ENCODE measurements around the gene OSER1.
A peak's percentile ranks its signal among the peaks of the same experiment; 100 is the strongest.

Gene OSER1

DNA sequence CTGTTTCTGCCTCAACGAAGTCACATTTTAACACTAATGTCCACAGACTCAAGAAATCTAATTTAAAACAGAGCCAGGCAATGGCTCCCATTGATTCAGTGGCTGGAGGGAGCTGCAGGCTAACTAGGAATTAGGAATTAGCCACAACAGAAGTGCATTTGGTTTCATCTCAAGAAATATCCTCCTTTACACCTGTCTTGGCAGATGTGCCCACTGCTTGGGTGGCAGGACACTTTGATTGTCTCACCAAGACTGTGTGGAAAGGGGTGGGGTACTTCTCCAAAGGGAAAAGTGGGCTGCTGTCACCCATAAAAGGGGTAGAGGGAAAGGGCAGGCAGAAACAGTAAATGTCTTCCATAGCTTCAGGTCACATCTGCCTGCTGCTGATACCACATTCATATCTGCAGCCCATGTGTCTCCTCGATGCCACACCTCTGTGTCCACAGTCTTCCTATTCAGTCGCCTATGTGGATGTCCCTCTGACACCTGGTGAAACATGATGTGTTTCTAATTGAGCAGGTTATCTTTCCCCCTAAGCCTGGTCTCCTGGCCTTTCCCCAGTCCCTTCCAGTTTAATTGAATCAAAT, 10.9 kb upstream of the OSER1 start:
- TF ChIP-seq, protein P1, sequence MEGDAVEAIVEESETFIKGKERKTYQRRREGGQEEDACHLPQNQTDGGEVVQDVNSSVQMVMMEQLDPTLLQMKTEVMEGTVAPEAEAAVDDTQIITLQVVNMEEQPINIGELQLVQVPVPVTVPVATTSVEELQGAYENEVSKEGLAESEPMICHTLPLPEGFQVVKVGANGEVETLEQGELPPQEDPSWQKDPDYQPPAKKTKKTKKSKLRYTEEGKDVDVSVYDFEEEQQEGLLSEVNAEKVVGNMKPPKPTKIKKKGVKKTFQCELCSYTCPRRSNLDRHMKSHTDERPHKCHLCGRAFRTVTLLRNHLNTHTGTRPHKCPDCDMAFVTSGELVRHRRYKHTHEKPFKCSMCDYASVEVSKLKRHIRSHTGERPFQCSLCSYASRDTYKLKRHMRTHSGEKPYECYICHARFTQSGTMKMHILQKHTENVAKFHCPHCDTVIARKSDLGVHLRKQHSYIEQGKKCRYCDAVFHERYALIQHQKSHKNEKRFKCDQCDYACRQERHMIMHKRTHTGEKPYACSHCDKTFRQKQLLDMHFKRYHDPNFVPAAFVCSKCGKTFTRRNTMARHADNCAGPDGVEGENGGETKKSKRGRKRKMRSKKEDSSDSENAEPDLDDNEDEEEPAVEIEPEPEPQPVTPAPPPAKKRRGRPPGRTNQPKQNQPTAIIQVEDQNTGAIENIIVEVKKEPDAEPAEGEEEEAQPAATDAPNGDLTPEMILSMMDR (IDR thresholded peaks at IDR 0.05; ENCODE audit: low read depth, low read length): no peak
- peaks cover 4% of the 10 kb centered on the region for H3K4me1 ChIP-seq
- no peaks in the 10 kb centered on the region for H3K27me3 ChIP-seq
- no peaks in the 10 kb centered on the region for H3K36me3 ChIP-seq
- no peaks in the 10 kb centered on the region for H3K9me3 ChIP-seq
- DNase-seq: no peak
- H3K4me3 ChIP-seq (ENCODE audit: low read depth, low read length): no peak overlapping the region

DNA sequence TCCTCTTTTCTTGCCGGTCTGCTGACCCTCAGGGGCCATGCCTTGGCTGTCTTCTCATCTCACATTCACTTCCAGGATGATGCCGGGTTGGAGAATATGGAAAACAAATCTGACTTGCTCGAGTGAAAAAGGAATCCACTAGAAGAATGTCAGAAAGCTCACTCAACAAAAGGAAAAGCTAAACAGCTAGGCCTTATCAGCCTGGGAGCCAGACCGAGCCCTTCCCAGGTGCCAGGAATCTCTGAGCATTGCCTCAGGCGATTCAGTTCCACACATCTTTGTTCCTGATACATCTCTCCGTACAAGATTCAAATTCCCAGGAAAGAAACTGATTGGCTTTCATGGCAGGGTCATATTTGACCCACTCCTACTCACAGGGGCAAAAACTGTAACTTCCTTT, 9.2 kb upstream of the OSER1 start:
- no peak for DNase-seq
- no peaks in the 10 kb centered on the region for H3K27me3 ChIP-seq
- no peaks in the 10 kb centered on the region for H3K9me3 ChIP-seq
- TF ChIP-seq, protein P1 (IDR thresholded peaks at IDR 0.05; ENCODE audit: low read depth, low read length): no peak
- H3K4me1 ChIP-seq: peaks cover 4% of the 10 kb centered on the region
- no peaks in the 10 kb centered on the region for H3K36me3 ChIP-seq
- H3K4me3 ChIP-seq (ENCODE audit: low read depth, low read length): no peak overlapping the region

DNA sequence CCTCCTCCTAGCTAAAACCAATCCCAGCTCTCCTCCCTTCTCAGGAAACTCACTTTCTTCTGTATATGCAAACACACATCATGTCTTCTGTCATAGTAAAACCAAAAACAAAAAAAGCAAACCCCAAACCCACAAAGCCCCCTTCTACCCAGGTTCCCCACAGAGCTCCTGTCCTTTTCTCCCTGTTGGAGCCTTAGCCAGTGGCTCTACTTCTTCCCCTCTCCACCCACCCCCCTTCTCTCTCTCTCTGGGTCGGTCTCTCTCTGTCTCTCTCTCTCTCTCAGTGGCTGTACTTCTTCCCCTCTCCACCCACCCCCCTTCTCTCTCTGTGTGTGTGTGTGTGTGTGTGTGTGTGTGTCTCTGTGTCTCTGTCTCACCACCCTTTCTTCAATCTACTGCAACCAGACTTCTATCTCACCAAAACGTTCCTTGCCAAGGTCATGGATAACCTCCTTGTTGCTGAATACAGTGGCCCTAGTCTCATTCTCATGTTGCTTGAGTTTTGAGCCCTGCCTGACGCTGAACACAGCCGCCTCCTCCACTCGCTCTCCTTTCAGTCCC, 8.7 kb upstream of the OSER1 start:
- Histone ChIP-seq H3K9me3 (no peaks in the 10 kb centered on the region), H3K27me3 (no peaks in the 10 kb centered on the region), H3K4me3 (ENCODE audit: low read depth, low read length) (no peak overlapping the region), H3K36me3 (no peaks in the 10 kb centered on the region), H3K4me1 (peaks cover 4% of the 10 kb centered on the region)
- DNase-seq: no peak
- TF ChIP-seq, protein P1 (IDR thresholded peaks at IDR 0.05; ENCODE audit: low read depth, low read length): no peak

DNA sequence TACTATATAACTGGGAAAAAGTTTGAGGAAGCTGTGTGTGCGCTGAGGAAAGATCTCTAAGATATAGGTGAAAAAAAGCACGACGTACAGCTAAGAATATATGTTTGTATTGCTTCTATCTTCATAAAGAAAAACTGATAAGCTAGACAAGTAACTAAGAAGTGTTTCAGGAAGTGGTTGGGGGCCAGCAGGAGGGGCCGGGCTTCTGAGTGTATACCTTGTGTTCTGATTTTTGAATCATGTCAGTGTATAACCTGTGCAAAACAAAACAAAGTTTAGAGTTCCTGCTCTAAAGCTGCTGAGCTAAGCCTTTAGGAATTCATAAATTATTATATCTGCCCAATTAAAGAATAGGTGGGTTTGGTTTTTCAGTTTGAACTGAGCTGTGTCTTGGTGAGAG, 7.9 kb upstream of the OSER1 start:
- peaks cover 4% of the 10 kb centered on the region for H3K4me1 ChIP-seq
- H3K9me3 ChIP-seq: no peaks in the 10 kb centered on the region
- H3K27me3 ChIP-seq: no peaks in the 10 kb centered on the region
- DNase-seq: no peak
- H3K36me3 ChIP-seq: no peaks in the 10 kb centered on the region
- no peak overlapping the region for H3K4me3 ChIP-seq (ENCODE audit: low read depth, low read length)
- TF ChIP-seq, protein P1 (IDR thresholded peaks at IDR 0.05; ENCODE audit: low read depth, low read length): no peak

DNA sequence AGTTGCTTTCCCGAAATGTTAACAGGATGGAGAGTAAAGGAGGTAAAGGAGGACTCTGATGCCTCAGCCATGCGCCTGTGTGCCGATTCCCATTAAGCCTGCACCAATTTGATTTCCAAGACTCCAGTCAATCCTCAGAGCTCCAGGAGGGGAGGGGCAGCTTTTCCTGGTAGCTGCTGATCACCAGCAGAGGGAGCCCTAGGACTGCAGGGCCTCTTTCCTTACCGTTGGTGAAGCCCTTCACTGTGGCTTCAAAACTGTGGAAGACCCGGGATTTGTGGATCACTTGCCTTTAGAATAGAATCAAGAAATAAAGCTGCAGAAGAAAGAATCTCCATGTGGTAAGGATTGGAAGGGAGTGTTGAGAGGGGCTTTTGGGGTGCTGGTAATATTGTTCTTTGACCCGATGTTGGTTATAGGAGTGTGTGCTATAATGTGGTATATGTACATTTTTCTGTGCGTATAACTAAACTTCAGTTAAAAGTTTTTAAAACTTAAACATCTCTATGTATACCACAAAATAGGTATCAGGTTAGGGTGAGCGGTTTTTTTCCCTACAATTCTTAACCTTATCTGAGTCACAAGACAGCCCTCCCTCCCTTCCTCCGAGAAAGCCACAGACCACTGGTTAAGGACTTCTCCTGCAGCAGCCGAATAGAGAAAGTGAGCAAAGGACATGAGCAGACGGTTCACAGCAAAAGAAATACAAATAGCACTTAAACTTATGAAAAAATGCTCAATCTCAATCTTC, 6.9 kb upstream of the OSER1 start:
- Histone ChIP-seq H3K4me1 (peaks cover 4% of the 10 kb centered on the region), H3K4me3 (ENCODE audit: low read depth, low read length) (no peak overlapping the region), H3K9me3 (no peaks in the 10 kb centered on the region), H3K27me3 (no peaks in the 10 kb centered on the region), H3K36me3 (no peaks in the 10 kb centered on the region)
- TF ChIP-seq, protein P1 (IDR thresholded peaks at IDR 0.05; ENCODE audit: low read depth, low read length): peak; percentile 100
- DNase-seq: peak; percentile 87

DNA sequence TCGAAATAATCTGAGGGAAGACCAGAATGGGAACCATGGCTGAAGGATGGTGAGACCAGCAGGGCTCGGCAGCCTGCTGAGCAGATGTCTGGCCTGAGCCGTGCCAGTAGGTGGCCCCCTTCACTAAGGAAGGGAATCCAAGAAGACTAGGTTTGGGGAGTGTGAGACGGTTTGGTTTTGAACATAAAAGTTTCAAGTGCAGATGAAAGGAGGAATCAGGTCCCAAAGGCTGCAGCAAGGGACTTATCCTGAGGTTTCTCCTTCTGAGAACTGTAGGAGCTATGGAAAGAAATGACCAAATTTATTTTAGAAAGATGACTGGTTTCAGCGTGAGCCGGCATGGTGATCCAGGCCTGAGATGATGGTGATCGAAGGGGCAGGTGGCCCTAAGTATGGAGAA, 4.6 kb upstream of the OSER1 start:
- no peaks in the 10 kb centered on the region for H3K36me3 ChIP-seq
- TF ChIP-seq, protein P1 (IDR thresholded peaks at IDR 0.05; ENCODE audit: low read depth, low read length): peak; percentile 97
- DNase-seq: peak; percentile 82
- H3K4me3 ChIP-seq (ENCODE audit: low read depth, low read length): no peak overlapping the region
- no peaks in the 10 kb centered on the region for H3K27me3 ChIP-seq
- H3K4me1 ChIP-seq: peaks cover 4% of the 10 kb centered on the region; the same call in 1 of the 2 replicates
- H3K9me3 ChIP-seq: no peaks in the 10 kb centered on the region
